HepG2 (cell line): ENCODE data around the gene LMF2. TPM values are rescaled to one million over a fixed set of nuclear protein-coding genes. Genes with fewer than 3 reads are reported as not detected.

Source experiments
- CENPX ChIP-seq: sonication (generic); formaldehyde crosslinking; IDR thresholded peaks from 2 replicates; pipeline ENCODE4 v1.9.0; 2021; ENCODE audit warnings: mild to moderate bottlenecking, missing genetic modification reagents, moderate library complexity
- CHCHD3 ChIP-seq: sonication (generic); formaldehyde crosslinking; IDR thresholded peaks from 2 replicates; pipeline ENCODE4 v1.8.0; 2022; ENCODE audit warnings: mild to moderate bottlenecking, missing genetic modification reagents, moderate library complexity
- ESRRA ChIP-seq: sonication (generic); formaldehyde crosslinking; IDR thresholded peaks from 2 replicates; pipeline ENCODE4 v1.5.1; 2020; ENCODE audit warnings: mild to moderate bottlenecking, low read depth, missing genetic modification reagents
- SMYD3 ChIP-seq: sonication (generic); formaldehyde crosslinking; IDR thresholded peaks from 2 replicates; pipeline ENCODE4 v1.8.1; 2023; ENCODE audit warnings: mild to moderate bottlenecking, missing genetic modification reagents
- TEAD2 ChIP-seq: sonication (generic); formaldehyde crosslinking; IDR thresholded peaks from 2 replicates; pipeline ENCODE4 v1.9.0; 2021; ENCODE audit warnings: missing genetic modification reagents
- TP53 ChIP-seq: sonication (generic); formaldehyde crosslinking; conservative IDR thresholded peaks from 2 replicates; pipeline ENCODE4 v1.4.0; 2020; ENCODE audit warnings: missing genetic modification reagents
- ZBTB7B ChIP-seq: sonication (generic); formaldehyde crosslinking; IDR thresholded peaks from 2 replicates; pipeline ENCODE4 v1.4.0; 2020; ENCODE audit warnings: missing genetic modification reagents
- ZNF607 ChIP-seq: sonication (generic); formaldehyde crosslinking; IDR thresholded peaks from 2 replicates; pipeline ENCODE4 v1.5.1; 2020; ENCODE audit warnings: missing genetic modification reagents, mild to moderate bottlenecking, borderline replicate concordance
- ZSCAN12 ChIP-seq: sonication (generic); formaldehyde crosslinking; IDR thresholded peaks from 2 replicates; pipeline ENCODE4 v1.9.0; 2021; ENCODE audit warnings: mild to moderate bottlenecking, missing genetic modification reagents
- polyA plus RNA-seq, 8 experiments: library from polyadenylated mRNA; depleted of rRNA in 3 of 8; stranded (reverse) in 7 of 8; unstranded in 1 of 8; fragments of >200 nt; fragmentation: Illumina TruSeq in 4 of 8; extraction: Trizol in 4 of 8; gene quantifications; 2 replicates each; pipeline versions ENCODE4 v1.2.1 to v1.2.3, GENCODE V29; 2011 to 2016; ENCODE audit warnings: low read depth in 4 of 8, missing spikeins in 1 of 8, mixed read lengths in 1 of 8; ENCODE audit not compliant: insufficient read depth in 1 of 8
- total RNA-seq, 5 experiments: library from RNA; depleted of rRNA; stranded (reverse); fragments of >200 nt; fragmentation: Illumina TruSeq; extraction: Trizol; gene quantifications; 2 replicates each; pipeline ENCODE4 v1.2.3, GENCODE V29; 2016; ENCODE audit warnings: low read depth in 1 of 5
- TF ChIP-seq, protein P1 (sequence below): sonication (generic); formaldehyde crosslinking; IDR thresholded peaks from 2 replicates; pipeline ENCODE4 v1.4.0; 2020; ENCODE audit warnings: missing genetic modification reagents
- TF ChIP-seq, protein P2 (sequence below): sonication (generic); formaldehyde crosslinking; IDR thresholded peaks from 2 replicates; pipeline ENCODE4 v1.5.0; 2020; ENCODE audit warnings: missing genetic modification reagents, mild to moderate bottlenecking, borderline replicate concordance
- TF ChIP-seq, protein P3 (sequence below): sonication (generic); formaldehyde crosslinking; IDR thresholded peaks from 2 replicates; pipeline ENCODE4 v1.4.0; 2020; ENCODE audit warnings: missing genetic modification reagents
- TF ChIP-seq, protein P4 (sequence below): sonication (generic); formaldehyde crosslinking; IDR thresholded peaks from 2 replicates; pipeline ENCODE4 v1.8.0; 2022; ENCODE audit warnings: mild to moderate bottlenecking, missing genetic modification reagents, moderate library complexity
- TF ChIP-seq, protein P5 (sequence below): sonication (generic); formaldehyde crosslinking; IDR thresholded peaks from 2 replicates; pipeline ENCODE4 v1.4.0; 2020; ENCODE audit warnings: missing genetic modification reagents
- TF ChIP-seq, protein P6 (sequence below): sonication (generic); formaldehyde crosslinking; IDR thresholded peaks from 2 replicates; pipeline ENCODE4 v1.4.0; 2020; ENCODE audit warnings: missing genetic modification reagents
- TF ChIP-seq, protein P7 (sequence below): IDR thresholded peaks from 2 replicates; pipeline ENCODE4 v1.6.1; 2016; ENCODE audit warnings: missing biosample characterization, missing genetic modification reagents, low read depth
- TF ChIP-seq, protein P8 (sequence below): sonication (generic); formaldehyde crosslinking; IDR thresholded peaks from 2 replicates; pipeline ENCODE4 v1.9.0; 2021; ENCODE audit warnings: missing genetic modification reagents, borderline replicate concordance

LMF2 gene
- total and polyA plus RNA-seq, 2 of the 13 experiments (the other 11 are each of a cell fraction or from before 2014, with no cell fraction given): 23.3 to 30.6 TPM

DNA sequence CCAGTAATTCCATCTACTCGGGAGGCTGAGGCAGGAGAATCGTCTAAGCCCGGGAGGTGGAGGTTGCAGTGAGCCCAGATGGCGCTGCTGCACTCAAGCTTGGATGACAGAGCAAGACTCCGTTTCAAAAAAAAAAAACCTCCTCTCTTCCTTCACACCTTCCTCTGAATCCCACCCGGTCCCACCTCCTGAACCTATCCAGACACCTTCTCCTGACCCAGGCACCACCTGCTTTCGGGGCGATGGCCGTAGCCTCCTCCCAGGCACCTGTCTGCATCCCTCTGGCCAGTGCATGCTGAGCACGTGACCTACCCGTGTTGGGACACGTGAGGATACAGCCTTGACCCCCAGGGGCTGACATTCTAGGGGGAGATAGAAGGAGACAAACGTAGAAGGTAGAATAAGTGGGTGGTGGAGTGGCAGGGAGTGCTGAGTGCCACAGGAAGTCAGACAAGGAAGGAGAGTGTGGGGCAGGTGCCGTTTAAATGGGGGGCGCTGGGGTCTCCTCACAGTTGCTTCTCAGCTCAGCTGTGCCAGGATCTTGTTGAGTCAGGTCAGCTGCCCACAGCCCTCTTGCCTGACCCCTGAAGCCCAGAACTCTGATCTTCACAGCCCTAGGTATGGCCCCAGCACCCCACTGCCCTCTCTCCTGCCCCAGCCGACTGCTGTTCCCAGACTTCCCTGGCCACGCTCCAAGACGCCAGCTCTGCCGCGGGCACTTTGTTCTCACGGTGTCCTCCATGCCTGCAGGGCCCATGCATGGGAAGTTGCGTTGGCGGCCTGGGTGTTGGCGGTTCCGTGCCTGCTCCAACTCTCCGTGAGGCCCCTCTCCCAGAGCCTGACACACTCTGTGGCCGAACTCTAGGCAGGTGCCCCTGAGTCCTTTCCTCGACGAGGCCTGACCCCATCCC lies 22.0 kb downstream of the LMF2 start (continued):
- TF ChIP-seq TP53 (CRISPR knock-in tag) (no peak), SMYD3 (CRISPR knock-in tag) (peak; percentile 88), CHCHD3 (no peak), TEAD2 (CRISPR knock-in tag) (no peak), ZNF607 (CRISPR knock-in tag) (peak; percentile 47; the same call in 1 of the 2 replicates), CENPX (no peak), ZSCAN12 (no peak), ZBTB7B (CRISPR knock-in tag) (0 out of 2 replicates have a peak, but pooled peaks have one; percentile 45), ESRRA (CRISPR knock-in tag) (no peak)
- TF ChIP-seq, protein P1, sequence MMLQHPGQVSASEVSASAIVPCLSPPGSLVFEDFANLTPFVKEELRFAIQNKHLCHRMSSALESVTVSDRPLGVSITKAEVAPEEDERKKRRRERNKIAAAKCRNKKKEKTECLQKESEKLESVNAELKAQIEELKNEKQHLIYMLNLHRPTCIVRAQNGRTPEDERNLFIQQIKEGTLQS: no peak
- TF ChIP-seq, protein P2, sequence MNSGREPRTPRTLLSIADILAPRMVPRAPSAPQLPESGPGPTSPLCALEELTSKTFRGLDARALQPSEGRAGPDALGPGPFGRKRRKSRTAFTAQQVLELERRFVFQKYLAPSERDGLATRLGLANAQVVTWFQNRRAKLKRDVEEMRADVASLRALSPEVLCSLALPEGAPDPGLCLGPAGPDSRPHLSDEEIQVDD (CRISPR knock-in tag): peak; percentile 60; the same call in 1 of the 2 replicates
- TF ChIP-seq, protein P3, sequence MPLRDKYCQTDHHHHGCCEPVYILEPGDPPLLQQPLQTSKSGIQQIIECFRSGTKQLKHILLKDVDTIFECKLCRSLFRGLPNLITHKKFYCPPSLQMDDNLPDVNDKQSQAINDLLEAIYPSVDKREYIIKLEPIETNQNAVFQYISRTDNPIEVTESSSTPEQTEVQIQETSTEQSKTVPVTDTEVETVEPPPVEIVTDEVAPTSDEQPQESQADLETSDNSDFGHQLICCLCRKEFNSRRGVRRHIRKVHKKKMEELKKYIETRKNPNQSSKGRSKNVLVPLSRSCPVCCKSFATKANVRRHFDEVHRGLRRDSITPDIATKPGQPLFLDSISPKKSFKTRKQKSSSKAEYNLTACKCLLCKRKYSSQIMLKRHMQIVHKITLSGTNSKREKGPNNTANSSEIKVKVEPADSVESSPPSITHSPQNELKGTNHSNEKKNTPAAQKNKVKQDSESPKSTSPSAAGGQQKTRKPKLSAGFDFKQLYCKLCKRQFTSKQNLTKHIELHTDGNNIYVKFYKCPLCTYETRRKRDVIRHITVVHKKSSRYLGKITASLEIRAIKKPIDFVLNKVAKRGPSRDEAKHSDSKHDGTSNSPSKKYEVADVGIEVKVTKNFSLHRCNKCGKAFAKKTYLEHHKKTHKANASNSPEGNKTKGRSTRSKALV: no peak
- TF ChIP-seq, protein P4, sequence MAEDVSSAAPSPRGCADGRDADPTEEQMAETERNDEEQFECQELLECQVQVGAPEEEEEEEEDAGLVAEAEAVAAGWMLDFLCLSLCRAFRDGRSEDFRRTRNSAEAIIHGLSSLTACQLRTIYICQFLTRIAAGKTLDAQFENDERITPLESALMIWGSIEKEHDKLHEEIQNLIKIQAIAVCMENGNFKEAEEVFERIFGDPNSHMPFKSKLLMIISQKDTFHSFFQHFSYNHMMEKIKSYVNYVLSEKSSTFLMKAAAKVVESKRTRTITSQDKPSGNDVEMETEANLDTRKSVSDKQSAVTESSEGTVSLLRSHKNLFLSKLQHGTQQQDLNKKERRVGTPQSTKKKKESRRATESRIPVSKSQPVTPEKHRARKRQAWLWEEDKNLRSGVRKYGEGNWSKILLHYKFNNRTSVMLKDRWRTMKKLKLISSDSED: no peak
- TF ChIP-seq, protein P5, sequence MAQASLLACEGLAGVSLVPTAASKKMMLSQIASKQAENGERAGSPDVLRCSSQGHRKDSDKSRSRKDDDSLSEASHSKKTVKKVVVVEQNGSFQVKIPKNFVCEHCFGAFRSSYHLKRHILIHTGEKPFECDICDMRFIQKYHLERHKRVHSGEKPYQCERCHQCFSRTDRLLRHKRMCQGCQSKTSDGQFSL: no peak
- TF ChIP-seq, protein P6, sequence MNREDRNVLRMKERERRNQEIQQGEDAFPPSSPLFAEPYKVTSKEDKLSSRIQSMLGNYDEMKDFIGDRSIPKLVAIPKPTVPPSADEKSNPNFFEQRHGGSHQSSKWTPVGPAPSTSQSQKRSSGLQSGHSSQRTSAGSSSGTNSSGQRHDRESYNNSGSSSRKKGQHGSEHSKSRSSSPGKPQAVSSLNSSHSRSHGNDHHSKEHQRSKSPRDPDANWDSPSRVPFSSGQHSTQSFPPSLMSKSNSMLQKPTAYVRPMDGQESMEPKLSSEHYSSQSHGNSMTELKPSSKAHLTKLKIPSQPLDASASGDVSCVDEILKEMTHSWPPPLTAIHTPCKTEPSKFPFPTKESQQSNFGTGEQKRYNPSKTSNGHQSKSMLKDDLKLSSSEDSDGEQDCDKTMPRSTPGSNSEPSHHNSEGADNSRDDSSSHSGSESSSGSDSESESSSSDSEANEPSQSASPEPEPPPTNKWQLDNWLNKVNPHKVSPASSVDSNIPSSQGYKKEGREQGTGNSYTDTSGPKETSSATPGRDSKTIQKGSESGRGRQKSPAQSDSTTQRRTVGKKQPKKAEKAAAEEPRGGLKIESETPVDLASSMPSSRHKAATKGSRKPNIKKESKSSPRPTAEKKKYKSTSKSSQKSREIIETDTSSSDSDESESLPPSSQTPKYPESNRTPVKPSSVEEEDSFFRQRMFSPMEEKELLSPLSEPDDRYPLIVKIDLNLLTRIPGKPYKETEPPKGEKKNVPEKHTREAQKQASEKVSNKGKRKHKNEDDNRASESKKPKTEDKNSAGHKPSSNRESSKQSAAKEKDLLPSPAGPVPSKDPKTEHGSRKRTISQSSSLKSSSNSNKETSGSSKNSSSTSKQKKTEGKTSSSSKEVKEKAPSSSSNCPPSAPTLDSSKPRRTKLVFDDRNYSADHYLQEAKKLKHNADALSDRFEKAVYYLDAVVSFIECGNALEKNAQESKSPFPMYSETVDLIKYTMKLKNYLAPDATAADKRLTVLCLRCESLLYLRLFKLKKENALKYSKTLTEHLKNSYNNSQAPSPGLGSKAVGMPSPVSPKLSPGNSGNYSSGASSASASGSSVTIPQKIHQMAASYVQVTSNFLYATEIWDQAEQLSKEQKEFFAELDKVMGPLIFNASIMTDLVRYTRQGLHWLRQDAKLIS (CRISPR knock-in tag): no peak
- TF ChIP-seq, protein P7, sequence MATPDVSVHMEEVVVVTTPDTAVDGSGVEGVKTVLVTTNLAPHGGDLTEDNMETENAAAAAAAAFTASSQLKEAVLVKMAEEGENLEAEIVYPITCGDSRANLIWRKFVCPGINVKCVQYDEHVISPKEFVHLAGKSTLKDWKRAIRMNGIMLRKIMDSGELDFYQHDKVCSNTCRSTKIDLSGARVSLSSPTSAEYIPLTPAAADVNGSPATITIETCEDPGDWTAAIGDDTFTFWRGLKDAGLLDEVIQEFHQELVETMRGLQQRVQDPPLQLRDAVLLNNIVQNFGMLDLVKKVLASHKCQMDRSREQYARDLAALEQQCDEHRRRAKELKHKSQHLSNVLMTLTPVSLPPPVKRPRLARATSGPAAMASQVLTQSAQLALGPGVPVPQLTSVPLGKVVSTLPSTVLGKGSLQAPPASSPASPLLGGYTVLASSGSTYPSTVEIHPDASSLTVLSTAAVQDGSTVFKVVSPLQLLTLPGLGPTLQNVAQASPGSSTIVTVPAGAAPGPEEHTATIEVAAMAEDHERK: no peak
- TF ChIP-seq, protein P8, sequence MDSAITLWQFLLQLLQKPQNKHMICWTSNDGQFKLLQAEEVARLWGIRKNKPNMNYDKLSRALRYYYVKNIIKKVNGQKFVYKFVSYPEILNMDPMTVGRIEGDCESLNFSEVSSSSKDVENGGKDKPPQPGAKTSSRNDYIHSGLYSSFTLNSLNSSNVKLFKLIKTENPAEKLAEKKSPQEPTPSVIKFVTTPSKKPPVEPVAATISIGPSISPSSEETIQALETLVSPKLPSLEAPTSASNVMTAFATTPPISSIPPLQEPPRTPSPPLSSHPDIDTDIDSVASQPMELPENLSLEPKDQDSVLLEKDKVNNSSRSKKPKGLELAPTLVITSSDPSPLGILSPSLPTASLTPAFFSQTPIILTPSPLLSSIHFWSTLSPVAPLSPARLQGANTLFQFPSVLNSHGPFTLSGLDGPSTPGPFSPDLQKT (CRISPR knock-in tag): no peak
